HepG2 (cell line): ENCODE data around the gene MPP7.

Source experiments
- JUND ChIP-seq: sonication (generic); formaldehyde crosslinking; IDR thresholded peaks from 2 replicates; pipeline ENCODE4 v1.8.0; 2022; ENCODE audit warnings: mild to moderate bottlenecking, missing genetic modification reagents
- POLR2AphosphoS2 ChIP-seq: IDR thresholded peaks from 2 replicates; pipeline ENCODE4 v1.6.1; 2011; ENCODE audit warnings: low read depth, low read length, improper control_type of control experiment
- SP4 ChIP-seq: sonication (generic); formaldehyde crosslinking; IDR thresholded peaks from 2 replicates; pipeline ENCODE4 v1.8.1; 2023; ENCODE audit warnings: mild to moderate bottlenecking, missing genetic modification reagents
- ZNF124 ChIP-seq: sonication (generic); formaldehyde crosslinking; IDR thresholded peaks from 2 replicates; pipeline ENCODE4 v1.4.0; 2020; ENCODE audit warnings: missing genetic modification reagents
- ZNF431 ChIP-seq: sonication (generic); formaldehyde crosslinking; IDR thresholded peaks from 2 replicates; pipeline ENCODE4 v1.9.0; 2022; ENCODE audit warnings: missing genetic modification reagents, low read depth, mild to moderate bottlenecking, borderline replicate concordance
- ZNF496 ChIP-seq: sonication (generic); formaldehyde crosslinking; IDR thresholded peaks from 2 replicates; pipeline ENCODE4 v1.8.1; 2023; ENCODE audit warnings: mild to moderate bottlenecking, moderate library complexity, missing genetic modification reagents; ENCODE audit not compliant: insufficient replicate concordance
- TF ChIP-seq, protein P1 (sequence below): sonication (generic); formaldehyde crosslinking; IDR thresholded peaks from 2 replicates; pipeline ENCODE4 v1.5.0; 2020; ENCODE audit warnings: mild to moderate bottlenecking, missing genetic modification reagents, moderate library complexity

DNA sequence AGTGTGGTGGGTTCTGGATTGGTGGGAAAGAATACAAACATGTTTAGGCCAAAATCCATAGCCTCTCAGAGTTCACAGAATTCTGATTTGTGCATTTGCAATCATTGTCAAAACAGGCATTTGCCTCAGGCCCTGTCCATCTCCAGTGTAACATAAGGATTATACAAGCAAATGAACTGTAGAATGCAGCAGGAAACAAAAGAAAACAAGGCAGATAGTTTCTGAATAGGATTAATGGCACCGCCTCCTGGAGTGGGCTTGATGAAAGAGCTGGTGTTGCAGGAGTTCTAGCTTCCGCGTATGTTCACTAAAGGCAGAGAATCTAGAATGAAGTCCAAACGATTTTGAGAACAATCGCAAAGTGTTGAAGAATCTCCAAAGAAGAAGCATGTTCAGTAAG is 11.3 kb upstream of the MPP7 start:
- TF ChIP-seq, protein P1, sequence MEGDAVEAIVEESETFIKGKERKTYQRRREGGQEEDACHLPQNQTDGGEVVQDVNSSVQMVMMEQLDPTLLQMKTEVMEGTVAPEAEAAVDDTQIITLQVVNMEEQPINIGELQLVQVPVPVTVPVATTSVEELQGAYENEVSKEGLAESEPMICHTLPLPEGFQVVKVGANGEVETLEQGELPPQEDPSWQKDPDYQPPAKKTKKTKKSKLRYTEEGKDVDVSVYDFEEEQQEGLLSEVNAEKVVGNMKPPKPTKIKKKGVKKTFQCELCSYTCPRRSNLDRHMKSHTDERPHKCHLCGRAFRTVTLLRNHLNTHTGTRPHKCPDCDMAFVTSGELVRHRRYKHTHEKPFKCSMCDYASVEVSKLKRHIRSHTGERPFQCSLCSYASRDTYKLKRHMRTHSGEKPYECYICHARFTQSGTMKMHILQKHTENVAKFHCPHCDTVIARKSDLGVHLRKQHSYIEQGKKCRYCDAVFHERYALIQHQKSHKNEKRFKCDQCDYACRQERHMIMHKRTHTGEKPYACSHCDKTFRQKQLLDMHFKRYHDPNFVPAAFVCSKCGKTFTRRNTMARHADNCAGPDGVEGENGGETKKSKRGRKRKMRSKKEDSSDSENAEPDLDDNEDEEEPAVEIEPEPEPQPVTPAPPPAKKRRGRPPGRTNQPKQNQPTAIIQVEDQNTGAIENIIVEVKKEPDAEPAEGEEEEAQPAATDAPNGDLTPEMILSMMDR (CRISPR knock-in tag): no peak
- TF ChIP-seq SP4 (CRISPR knock-in tag): no peak
- no peak for TF ChIP-seq JUND
- TF ChIP-seq ZNF431 (CRISPR knock-in tag): no peak
- no peak for TF ChIP-seq ZNF124 (CRISPR knock-in tag)
- TF ChIP-seq POLR2AphosphoS2: no peak
- TF ChIP-seq ZNF496: no peak
